ENCODE measurements around the gene ARRDC1. TPM values are rescaled to one million over a fixed set of nuclear protein-coding genes. Genes with fewer than 3 reads are reported as not detected.

The ARRDC1 gene
- polyA plus RNA-seq, 1 donor from 2014 or later: 53.4 TPM

- Histone ChIP-seq H3K36me3 (ENCODE audit: insufficient read depth, low read length) (no peaks in the 10 kb centered on the region), H3K9me2 (ENCODE audit: insufficient read depth, low read length) (no peaks in the 10 kb centered on the region), H3K79me2 (replicated peaks; ENCODE audit: insufficient read depth, low read length) (peaks cover 62% of the 10 kb centered on the region), H3K9me3 (ENCODE audit: low read length) (no peaks in the 10 kb centered on the region), H3K4me3 (ENCODE audit: low read length) (no peak overlapping the region), H3K9ac (ENCODE audit: low read length) (no peak overlapping the region), H3K27me3 (ENCODE audit: insufficient read depth, low read depth, low read length) (no peaks in the 10 kb centered on the region), H4K20me1 (ENCODE audit: insufficient read depth) (no peaks in the 10 kb centered on the region), H3F3A (ENCODE audit: insufficient read depth, low read length, poor library complexity, severe bottlenecking) (no peaks in the 10 kb centered on the region), H2AFZ (ENCODE audit: low read depth, low read length) (no peak overlapping the region), H3K27ac (ENCODE audit: low read length) (no peak overlapping the region), H3K4me2 (ENCODE audit: low read length) (no peak overlapping the region)
- TF ChIP-seq TAF1 (IDR thresholded peaks at IDR 0.05; ENCODE audit: low read depth) (no peak), CTCF (IDR thresholded peaks at IDR 0.05; ENCODE audit: poor library complexity, severe bottlenecking) (no peak), MXI1 (conservative IDR thresholded peaks at IDR 0.05; ENCODE audit: poor library complexity, severe bottlenecking) (no peak), POLR2AphosphoS5 (IDR thresholded peaks at IDR 0.05) (no peak), EZH2 (IDR thresholded peaks at IDR 0.05; ENCODE audit: borderline replicate concordance, insufficient read depth, low read length, poor library complexity, severe bottlenecking) (no peak), RAD21 (conservative IDR thresholded peaks at IDR 0.05) (no peak), EP300 (conservative IDR thresholded peaks at IDR 0.05; ENCODE audit: poor library complexity, severe bottlenecking) (no peak), SMC3 (conservative IDR thresholded peaks at IDR 0.05; ENCODE audit: poor library complexity) (no peak)
- TF ChIP-seq, protein P1, sequence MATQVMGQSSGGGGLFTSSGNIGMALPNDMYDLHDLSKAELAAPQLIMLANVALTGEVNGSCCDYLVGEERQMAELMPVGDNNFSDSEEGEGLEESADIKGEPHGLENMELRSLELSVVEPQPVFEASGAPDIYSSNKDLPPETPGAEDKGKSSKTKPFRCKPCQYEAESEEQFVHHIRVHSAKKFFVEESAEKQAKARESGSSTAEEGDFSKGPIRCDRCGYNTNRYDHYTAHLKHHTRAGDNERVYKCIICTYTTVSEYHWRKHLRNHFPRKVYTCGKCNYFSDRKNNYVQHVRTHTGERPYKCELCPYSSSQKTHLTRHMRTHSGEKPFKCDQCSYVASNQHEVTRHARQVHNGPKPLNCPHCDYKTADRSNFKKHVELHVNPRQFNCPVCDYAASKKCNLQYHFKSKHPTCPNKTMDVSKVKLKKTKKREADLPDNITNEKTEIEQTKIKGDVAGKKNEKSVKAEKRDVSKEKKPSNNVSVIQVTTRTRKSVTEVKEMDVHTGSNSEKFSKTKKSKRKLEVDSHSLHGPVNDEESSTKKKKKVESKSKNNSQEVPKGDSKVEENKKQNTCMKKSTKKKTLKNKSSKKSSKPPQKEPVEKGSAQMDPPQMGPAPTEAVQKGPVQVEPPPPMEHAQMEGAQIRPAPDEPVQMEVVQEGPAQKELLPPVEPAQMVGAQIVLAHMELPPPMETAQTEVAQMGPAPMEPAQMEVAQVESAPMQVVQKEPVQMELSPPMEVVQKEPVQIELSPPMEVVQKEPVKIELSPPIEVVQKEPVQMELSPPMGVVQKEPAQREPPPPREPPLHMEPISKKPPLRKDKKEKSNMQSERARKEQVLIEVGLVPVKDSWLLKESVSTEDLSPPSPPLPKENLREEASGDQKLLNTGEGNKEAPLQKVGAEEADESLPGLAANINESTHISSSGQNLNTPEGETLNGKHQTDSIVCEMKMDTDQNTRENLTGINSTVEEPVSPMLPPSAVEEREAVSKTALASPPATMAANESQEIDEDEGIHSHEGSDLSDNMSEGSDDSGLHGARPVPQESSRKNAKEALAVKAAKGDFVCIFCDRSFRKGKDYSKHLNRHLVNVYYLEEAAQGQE (IDR thresholded peaks at IDR 0.05; ENCODE audit: borderline replicate concordance): no peak
Measured at GRCh38 chr9:137632230-137633161, 27.0 kb downstream of the ARRDC1 start.

- TF ChIP-seq TAF1 (IDR thresholded peaks at IDR 0.05; ENCODE audit: low read depth) (no peak), EZH2 (IDR thresholded peaks at IDR 0.05; ENCODE audit: borderline replicate concordance, insufficient read depth, low read length, poor library complexity, severe bottlenecking) (no peak), EP300 (conservative IDR thresholded peaks at IDR 0.05; ENCODE audit: poor library complexity, severe bottlenecking) (no peak), CTCF (IDR thresholded peaks at IDR 0.05; ENCODE audit: poor library complexity, severe bottlenecking) (no peak), RAD21 (conservative IDR thresholded peaks at IDR 0.05) (no peak), MXI1 (conservative IDR thresholded peaks at IDR 0.05; ENCODE audit: poor library complexity, severe bottlenecking) (no peak), POLR2AphosphoS5 (IDR thresholded peaks at IDR 0.05) (no peak), SMC3 (conservative IDR thresholded peaks at IDR 0.05; ENCODE audit: poor library complexity) (no peak)
- TF ChIP-seq, protein P1 (IDR thresholded peaks at IDR 0.05; ENCODE audit: borderline replicate concordance): no peak
- Histone ChIP-seq H3K79me2 (replicated peaks; ENCODE audit: insufficient read depth, low read length) (peaks cover 66% of the 10 kb centered on the region), H4K20me1 (ENCODE audit: insufficient read depth) (no peaks in the 10 kb centered on the region)
Measured at GRCh38 chr9:137634016-137634415, 28.5 kb downstream of the ARRDC1 start.

More at GRCh38 chr9:137634016-137634415, 28.5 kb downstream of the ARRDC1 start:
- Histone ChIP-seq H3K9me2 (ENCODE audit: insufficient read depth, low read length) (no peaks in the 10 kb centered on the region), H3K9me3 (ENCODE audit: low read length) (no peaks in the 10 kb centered on the region), H3K27ac (ENCODE audit: low read length) (no peak overlapping the region), H3K36me3 (ENCODE audit: insufficient read depth, low read length) (no peaks in the 10 kb centered on the region), H3K9ac (ENCODE audit: low read length) (no peak overlapping the region), H2AFZ (ENCODE audit: low read depth, low read length) (no peak overlapping the region), H3F3A (ENCODE audit: insufficient read depth, low read length, poor library complexity, severe bottlenecking) (no peaks in the 10 kb centered on the region), H3K4me2 (ENCODE audit: low read length) (no peak overlapping the region), H3K4me3 (ENCODE audit: low read length) (no peak overlapping the region), H3K27me3 (ENCODE audit: insufficient read depth, low read depth, low read length) (no peaks in the 10 kb centered on the region)
